ENCODE results near the gene TBX10.

Gene TBX10

GRCh38 chr11:67666303-67666645 lies 26.7 kb upstream of the TBX10 start:
- no peak for TF ChIP-seq FOXP2 (optimal IDR thresholded peaks at IDR 0.05; ENCODE audit: borderline replicate concordance, extremely low read depth, extremely low read length, insufficient read depth)
- no peak for TF ChIP-seq TAF1 (IDR thresholded peaks at IDR 0.05; ENCODE audit: borderline replicate concordance, insufficient read depth, low read length)
- no peak for TF ChIP-seq POLR2AphosphoS5 (IDR thresholded peaks at IDR 0.05; ENCODE audit: low read depth, low read length)
- no peak for TF ChIP-seq REST (IDR thresholded peaks at IDR 0.05; ENCODE audit: insufficient read depth in 1 of 2, low read depth in 2 of 2, low read length in 2 of 2)
- TF ChIP-seq SIN3A (IDR thresholded peaks at IDR 0.05; ENCODE audit: borderline replicate concordance, insufficient read depth, low read length), result no peak

DNA sequence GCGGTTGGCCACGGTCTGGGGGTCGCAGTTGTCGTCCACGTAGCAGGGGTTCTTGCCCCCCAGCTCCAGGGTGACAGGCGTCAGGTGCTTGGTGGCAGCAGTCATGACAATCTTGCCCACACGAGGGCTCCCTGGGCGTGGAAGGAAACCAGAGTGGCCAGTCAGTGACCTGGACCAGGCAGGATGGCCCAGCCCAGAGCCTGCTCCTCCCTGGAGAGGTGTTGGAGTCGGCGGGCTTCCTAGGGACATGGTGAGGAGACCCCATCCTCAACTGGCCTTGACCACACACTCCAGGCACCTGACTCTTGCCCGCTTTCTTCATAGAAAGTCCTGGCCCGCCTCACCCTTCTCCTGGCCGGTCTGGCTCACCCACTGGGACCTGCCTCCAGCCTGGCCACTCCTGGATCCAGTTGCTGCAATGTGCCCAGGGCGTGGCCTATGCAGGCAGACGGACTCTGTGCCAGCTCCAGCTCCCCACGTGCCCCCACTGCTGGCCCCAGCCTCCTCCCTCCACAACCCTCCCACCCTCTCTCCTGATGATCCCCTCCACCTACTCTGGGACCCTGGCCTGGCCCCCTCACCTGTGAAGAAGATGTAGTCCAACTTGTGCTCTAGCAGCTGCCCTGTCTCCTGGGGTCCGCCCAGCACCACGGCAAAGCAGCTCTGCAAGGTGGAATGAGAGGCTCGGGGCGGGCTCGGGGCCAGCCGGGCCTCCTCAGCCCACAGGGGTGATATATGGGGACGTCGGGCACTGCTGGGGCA lies 26.2 kb upstream of the TBX10 start:
- TF ChIP-seq REST (IDR thresholded peaks at IDR 0.05; ENCODE audit: insufficient read depth in 1 of 2, low read depth in 2 of 2, low read length in 2 of 2), result no peak
- no peak for TF ChIP-seq TAF1 (IDR thresholded peaks at IDR 0.05; ENCODE audit: borderline replicate concordance, insufficient read depth, low read length)
- no peak for TF ChIP-seq SIN3A (IDR thresholded peaks at IDR 0.05; ENCODE audit: borderline replicate concordance, insufficient read depth, low read length)
- no peak for TF ChIP-seq FOXP2 (optimal IDR thresholded peaks at IDR 0.05; ENCODE audit: borderline replicate concordance, extremely low read depth, extremely low read length, insufficient read depth)
- no peak for TF ChIP-seq POLR2AphosphoS5 (IDR thresholded peaks at IDR 0.05; ENCODE audit: low read depth, low read length)

GRCh38 chr11:67664696-67665540 lies 25.4 kb upstream of the TBX10 start:
- TF ChIP-seq SIN3A (IDR thresholded peaks at IDR 0.05; ENCODE audit: borderline replicate concordance, insufficient read depth, low read length) (no peak), POLR2AphosphoS5 (IDR thresholded peaks at IDR 0.05; ENCODE audit: low read depth, low read length) (no peak), FOXP2 (optimal IDR thresholded peaks at IDR 0.05; ENCODE audit: borderline replicate concordance, extremely low read depth, extremely low read length, insufficient read depth) (no peak), REST (IDR thresholded peaks at IDR 0.05; ENCODE audit: insufficient read depth in 1 of 2, low read depth in 2 of 2, low read length in 2 of 2) (no peak), TAF1 (IDR thresholded peaks at IDR 0.05; ENCODE audit: borderline replicate concordance, insufficient read depth, low read length) (no peak)

GRCh38 chr11:67664213-67664585 lies 24.6 kb upstream of the TBX10 start:
- TF ChIP-seq FOXP2 (optimal IDR thresholded peaks at IDR 0.05; ENCODE audit: borderline replicate concordance, extremely low read depth, extremely low read length, insufficient read depth), result no peak
- no peak for TF ChIP-seq REST (IDR thresholded peaks at IDR 0.05; ENCODE audit: insufficient read depth in 1 of 2, low read depth in 2 of 2, low read length in 2 of 2)

All from PFSK-1 (cell line).